HCT116 (cell line): ENCODE data around the gene TFCP2L1. TPM values are rescaled to one million over a fixed set of nuclear protein-coding genes. Genes with fewer than 3 reads are reported as not detected.

Source experiments
- ATAC-seq: fragments of 200-7000 bp; cut with Tn5 transposase; 2 replicates; pipeline ENCODE4 v1.9.1; 2020; ENCODE audit warnings: mild to moderate bottlenecking, moderate library complexity
- BruUV-seq: library from RNA; stranded (reverse); fragments of 400-500 nt; replicated peaks from 2 replicates; lab custom pipeline; 2021; lab: Mats Ljungman, UMichigan
- CTCF ChIA-PET: fragments of 300-600 bp; sonication (Branson Sonifier 250); formaldehyde crosslinking; loops from one replicate; lab custom pipeline; 2021; ENCODE audit warnings: antibody characterized with exemption; lab: Charles Lee
- POLR2A ChIA-PET: fragments of 300-600, 350-600 bp; sonication (Branson Sonifier 250); formaldehyde crosslinking; loops from one replicate; lab custom pipeline; 2021; ENCODE audit warnings: antibody characterized with exemption; lab: Charles Lee
- RAD21 ChIA-PET, 2 experiments: fragments of 300-600 bp; sonication (Branson Sonifier 250); formaldehyde crosslinking; loops; one replicate each; lab custom pipeline; 2023; ENCODE audit warnings: low total read pairs in 2 of 2; ENCODE audit not compliant: uncharacterized antibody in 2 of 2, unreplicated experiment in 2 of 2, low non-redundant PET in 1 of 2; lab: Charles Lee
- DNase-seq: peaks from one replicate; pipeline ENCODE4 v3.0.0-alpha.2; 2010; ENCODE audit warnings: low read depth, low spot score
- H2AFZ ChIP-seq: fragments of 200-600 bp; shearing (Covaris generic), sonication (generic); 2 replicates; pipeline ENCODE4 v1.6.1; 2017; ENCODE audit warnings: low read depth, mixed run types, mixed read lengths, antibody characterized with exemption, low read length; ENCODE audit not compliant: poor library complexity, severe bottlenecking
- H3K27ac ChIP-seq: 2 replicates; pipeline ENCODE4 v1.5.1; 2012; ENCODE audit warnings: low read depth, low read length
- H3K27me3 ChIP-seq: fragments of 200-600 bp; sonication (generic); 2 replicates; pipeline ENCODE4 v1.6.1; 2016; ENCODE audit warnings: mixed run types, low read length, mixed read lengths; ENCODE audit not compliant: insufficient read depth
- H3K36me3 ChIP-seq, 2 experiments: fragments of 200-500 bp in 1 of 2; fragments of 200-600 bp in 1 of 2; sonication (Bioruptor generic) in 1 of 2; sonication (generic) in 1 of 2; 2 replicates each; pipeline versions ENCODE4 v1.5.1 to v1.6.1; 2014 to 2016; ENCODE audit warnings: low read length in 2 of 2, inconsistent platforms in 1 of 2, mixed read lengths in 1 of 2, mixed run types in 1 of 2; ENCODE audit not compliant: insufficient read depth in 2 of 2, control insufficient read depth in 1 of 2
- H3K4me1 ChIP-seq, 2 experiments: fragments of 200-600 bp in 1 of 2; sonication (generic) in 1 of 2; 2 replicates each; pipeline versions ENCODE4 v1.5.1 to v1.6.1; 2012 to 2017; ENCODE audit warnings: low read length in 2 of 2, inconsistent platforms in 1 of 2, mild to moderate bottlenecking in 1 of 2, mixed read lengths in 1 of 2, mixed run types in 1 of 2, moderate library complexity in 1 of 2; ENCODE audit not compliant: insufficient read depth in 2 of 2, control insufficient read depth in 1 of 2
- H3K4me2 ChIP-seq: fragments of 200-600 bp; sonication (generic); 2 replicates; pipeline ENCODE4 v1.6.1; 2017; ENCODE audit warnings: mixed run types, low read length, mixed read lengths
- H3K4me3 ChIP-seq, 2 experiments: fragments of 200-600 bp in 1 of 2; sonication (generic) in 1 of 2; replicated peaks in 1 of 2; 2 replicates each; pipeline ENCODE4 v1.5.1; 2011 to 2016; ENCODE audit warnings: low read length in 2 of 2, control low read depth in 1 of 2, low read depth in 1 of 2, mild to moderate bottlenecking in 1 of 2, mixed read lengths in 1 of 2, mixed run types in 1 of 2
- H3K79me2 ChIP-seq: fragments of 200-600 bp; sonication (generic); 2 replicates; pipeline ENCODE4 v1.6.1; 2017; ENCODE audit warnings: mild to moderate bottlenecking, mixed run types, low read length, moderate library complexity, mixed read lengths; ENCODE audit not compliant: insufficient read depth
- H3K9ac ChIP-seq: fragments of 200-600 bp; sonication (generic); 2 replicates; pipeline ENCODE4 v1.6.1; 2016; ENCODE audit warnings: low read length, mixed read lengths
- H3K9me2 ChIP-seq: fragments of 200-600 bp; sonication (generic), shearing (Covaris generic); 2 replicates; pipeline ENCODE4 v1.6.1; 2017; ENCODE audit warnings: mixed run types, mild to moderate bottlenecking, moderate library complexity; ENCODE audit not compliant: insufficient read depth
- H3K9me3 ChIP-seq, 2 experiments: fragments of 200-500 bp in 1 of 2; fragments of 200-600 bp in 1 of 2; sonication (Bioruptor generic) in 1 of 2; sonication (generic) in 1 of 2; 2 replicates each; pipeline ENCODE4 v1.6.1; 2014 to 2017; ENCODE audit warnings: low read length in 2 of 2, mixed read lengths in 2 of 2, inconsistent platforms in 1 of 2, low read depth in 1 of 2, mild to moderate bottlenecking in 1 of 2, mixed run types in 1 of 2, moderate library complexity in 1 of 2; ENCODE audit not compliant: control insufficient read depth in 1 of 2, insufficient read depth in 1 of 2
- H4K20me1 ChIP-seq: fragments of 200-600 bp; sonication (generic), shearing (Covaris generic); 2 replicates; pipeline ENCODE4 v1.6.1; 2017; ENCODE audit warnings: mixed run types, mild to moderate bottlenecking, moderate library complexity; ENCODE audit not compliant: insufficient read depth
- ATF3 ChIP-seq: IDR thresholded peaks from 2 replicates; pipeline ENCODE4 v1.6.1; 2012
- EGR1 ChIP-seq: IDR thresholded peaks from 2 replicates; pipeline ENCODE4 v1.6.1; 2012; ENCODE audit warnings: low read depth
- ELF1 ChIP-seq: IDR thresholded peaks from 2 replicates; pipeline ENCODE4 v1.6.1; 2012; ENCODE audit warnings: low read depth, borderline replicate concordance
- EZH2 ChIP-seq: fragments of 200-600 bp; sonication (generic); IDR thresholded peaks from 2 replicates; pipeline ENCODE4 v1.6.1; 2017; ENCODE audit warnings: antibody characterized with exemption, mixed run types
- FOSL1 ChIP-seq: IDR thresholded peaks from 2 replicates; pipeline ENCODE4 v1.6.1; 2012; ENCODE audit warnings: low read depth
- JUND ChIP-seq: IDR thresholded peaks from 2 replicates; pipeline ENCODE4 v1.6.1; 2012
- POLR2A ChIP-seq: IDR thresholded peaks from 2 replicates; pipeline ENCODE4 v1.7.0; 2011; ENCODE audit warnings: borderline replicate concordance; ENCODE audit not compliant: insufficient read depth, insufficient read length; ENCODE audit errors: extremely low read depth
- RAD21 ChIP-seq: IDR thresholded peaks from 2 replicates; pipeline ENCODE4 v1.6.1; 2012; ENCODE audit warnings: low read depth, mild to moderate bottlenecking
- SIN3A ChIP-seq: IDR thresholded peaks from 2 replicates; pipeline ENCODE4 v1.6.1; 2012; ENCODE audit warnings: low read depth
- SP1 ChIP-seq: IDR thresholded peaks from 2 replicates; pipeline ENCODE4 v1.6.1; 2012; ENCODE audit warnings: low read depth
- SRF ChIP-seq: IDR thresholded peaks from 2 replicates; pipeline ENCODE4 v1.6.1; 2012; ENCODE audit warnings: low read depth
- ZFX ChIP-seq: fragments of 450-650 bp; IDR thresholded peaks from 2 replicates; pipeline ENCODE4 v1.6.1; 2017
- ZNF274 ChIP-seq: fragments of 200-500 bp; sonication (Bioruptor generic); IDR thresholded peaks from 2 replicates; pipeline ENCODE4 v1.6.1; 2014; ENCODE audit warnings: mild to moderate bottlenecking, low read depth, low read length, inconsistent platforms
- intact Hi-C: fragments of 100-400 bp; cut with micrococcal nuclease; formaldehyde crosslinking; loops from 2 replicates; pipeline ENCODE4 v1.10.0; 2022
- total RNA-seq: library from RNA; stranded (reverse); gene quantifications from one replicate; pipeline ENCODE4 v1.2.1, GENCODE V29; 2021; ENCODE audit not compliant: unreplicated experiment
- TF ChIP-seq, protein P1 (sequence below), 3 experiments: fragments of 200-600 bp in 1 of 3; sonication (generic) in 1 of 3; IDR thresholded peaks in 2 of 3; conservative IDR thresholded peaks in 1 of 3; 2 replicates each; pipeline ENCODE4 v1.5.1; 2012 to 2017; ENCODE audit warnings: low read depth in 2 of 3, low read length in 2 of 3, antibody characterized with exemption in 1 of 3, borderline replicate concordance in 1 of 3, control low read depth in 1 of 3, mild to moderate bottlenecking in 1 of 3, mixed read lengths in 1 of 3, mixed run types in 1 of 3, moderate library complexity in 1 of 3; ENCODE audit not compliant: insufficient read depth in 1 of 3
- TF ChIP-seq, protein P2 (sequence below): IDR thresholded peaks from 2 replicates; pipeline ENCODE4 v1.6.1; 2011; ENCODE audit warnings: mild to moderate bottlenecking, low read length, moderate library complexity; ENCODE audit not compliant: insufficient replicate concordance; ENCODE audit errors: extremely low read depth

The TFCP2L1 gene
- total RNA-seq, 1 experiment from 2014 or later, result 8.4 TPM

DNA sequence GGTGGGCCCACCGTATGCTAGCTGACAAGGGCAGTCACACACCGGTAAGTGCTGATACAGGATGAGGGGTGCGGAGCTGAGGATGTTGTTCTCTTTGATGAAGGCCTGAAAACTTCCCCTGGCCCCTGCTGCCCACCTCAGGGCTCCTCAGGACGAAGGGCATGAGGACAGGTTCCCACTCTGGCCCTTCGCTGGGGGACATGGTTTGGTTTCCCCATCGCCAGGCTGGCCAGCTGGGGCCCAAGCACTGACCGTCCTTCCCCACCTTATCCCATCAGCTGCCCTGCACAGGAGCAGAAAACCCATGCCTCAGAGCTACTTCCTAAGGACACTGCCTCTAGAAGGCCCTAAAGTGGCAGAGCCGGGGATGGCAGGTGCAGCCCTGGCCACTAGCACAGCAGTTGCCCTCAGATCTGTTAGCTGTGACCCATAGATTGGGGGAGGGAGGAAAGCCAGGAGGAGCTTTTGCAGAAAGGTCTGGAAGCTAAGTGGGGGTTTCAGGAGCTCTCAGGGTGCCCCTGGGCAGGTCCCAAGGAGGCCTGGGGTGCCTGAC is 66.5 kb downstream of the TFCP2L1 start:
- CTCF ChIA-PET, result no interaction called here

More for the DNA sequence above, 66.5 kb downstream of the TFCP2L1 start:
- H3K9me2 ChIP-seq, result no peaks in the 10 kb centered on the region
- no peak overlapping the region for H3K4me3 ChIP-seq
- no peak overlapping the region for H3K4me2 ChIP-seq
- no peaks in the 10 kb centered on the region for H3K36me3 ChIP-seq
- no peak overlapping the region for H3K9ac ChIP-seq
- ATAC-seq (no peak), DNase-seq (no peak)
- no peaks in the 10 kb centered on the region for H3K27me3 ChIP-seq
- no peak overlapping the region for H2AFZ ChIP-seq
- H4K20me1 ChIP-seq, result no peaks in the 10 kb centered on the region
- no peak overlapping the region for H3K27ac ChIP-seq
- ChIA-PET RAD21 (no interaction called here), POLR2A (no interaction called here)
- H3K4me1 ChIP-seq, result no peaks in the 10 kb centered on the region
- BruUV-seq, result no TSS peak
- intact Hi-C loops, result no loop called here
- H3K9me3 ChIP-seq, result no peaks in the 10 kb centered on the region
- no peak for TF ChIP-seq ZNF274
- TF ChIP-seq SP1, result no peak
- TF ChIP-seq ELF1, result no peak
- TF ChIP-seq POLR2A, result no peak
- no peak for TF ChIP-seq FOSL1
- no peak for TF ChIP-seq ZFX
- TF ChIP-seq, protein P1, sequence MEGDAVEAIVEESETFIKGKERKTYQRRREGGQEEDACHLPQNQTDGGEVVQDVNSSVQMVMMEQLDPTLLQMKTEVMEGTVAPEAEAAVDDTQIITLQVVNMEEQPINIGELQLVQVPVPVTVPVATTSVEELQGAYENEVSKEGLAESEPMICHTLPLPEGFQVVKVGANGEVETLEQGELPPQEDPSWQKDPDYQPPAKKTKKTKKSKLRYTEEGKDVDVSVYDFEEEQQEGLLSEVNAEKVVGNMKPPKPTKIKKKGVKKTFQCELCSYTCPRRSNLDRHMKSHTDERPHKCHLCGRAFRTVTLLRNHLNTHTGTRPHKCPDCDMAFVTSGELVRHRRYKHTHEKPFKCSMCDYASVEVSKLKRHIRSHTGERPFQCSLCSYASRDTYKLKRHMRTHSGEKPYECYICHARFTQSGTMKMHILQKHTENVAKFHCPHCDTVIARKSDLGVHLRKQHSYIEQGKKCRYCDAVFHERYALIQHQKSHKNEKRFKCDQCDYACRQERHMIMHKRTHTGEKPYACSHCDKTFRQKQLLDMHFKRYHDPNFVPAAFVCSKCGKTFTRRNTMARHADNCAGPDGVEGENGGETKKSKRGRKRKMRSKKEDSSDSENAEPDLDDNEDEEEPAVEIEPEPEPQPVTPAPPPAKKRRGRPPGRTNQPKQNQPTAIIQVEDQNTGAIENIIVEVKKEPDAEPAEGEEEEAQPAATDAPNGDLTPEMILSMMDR (IDR thresholded peaks at IDR 0.05 in 2 of 3, conservative IDR thresholded peaks at IDR 0.05 in 1 of 3; ENCODE audit: borderline replicate concordance in 1 of 3, insufficient read depth in 1 of 3, low read depth in 2 of 3, low read length in 2 of 3), result no peak
- no peak for TF ChIP-seq EZH2
- no peak for TF ChIP-seq ATF3
- TF ChIP-seq RAD21, result no peak
- TF ChIP-seq JUND, result no peak
- TF ChIP-seq SRF, result no peak
- TF ChIP-seq, protein P2, sequence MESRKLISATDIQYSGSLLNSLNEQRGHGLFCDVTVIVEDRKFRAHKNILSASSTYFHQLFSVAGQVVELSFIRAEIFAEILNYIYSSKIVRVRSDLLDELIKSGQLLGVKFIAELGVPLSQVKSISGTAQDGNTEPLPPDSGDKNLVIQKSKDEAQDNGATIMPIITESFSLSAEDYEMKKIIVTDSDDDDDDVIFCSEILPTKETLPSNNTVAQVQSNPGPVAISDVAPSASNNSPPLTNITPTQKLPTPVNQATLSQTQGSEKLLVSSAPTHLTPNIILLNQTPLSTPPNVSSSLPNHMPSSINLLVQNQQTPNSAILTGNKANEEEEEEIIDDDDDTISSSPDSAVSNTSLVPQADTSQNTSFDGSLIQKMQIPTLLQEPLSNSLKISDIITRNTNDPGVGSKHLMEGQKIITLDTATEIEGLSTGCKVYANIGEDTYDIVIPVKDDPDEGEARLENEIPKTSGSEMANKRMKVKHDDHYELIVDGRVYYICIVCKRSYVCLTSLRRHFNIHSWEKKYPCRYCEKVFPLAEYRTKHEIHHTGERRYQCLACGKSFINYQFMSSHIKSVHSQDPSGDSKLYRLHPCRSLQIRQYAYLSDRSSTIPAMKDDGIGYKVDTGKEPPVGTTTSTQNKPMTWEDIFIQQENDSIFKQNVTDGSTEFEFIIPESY, result no peak
- TF ChIP-seq SIN3A, result no peak
- TF ChIP-seq EGR1, result no peak
- no peaks in the 10 kb centered on the region for H3K79me2 ChIP-seq
